Fibroblast of mammary gland (primary cell): ENCODE results near the gene DHX8.
"Not testable (repeated sequence)": the region's sequence is repeated elsewhere in the genome, so short reads cannot be mapped to it uniquely, and the experiment has no call there.

Experiments
- DNase-seq: peaks from one replicate; pipeline ENCODE4 v3.0.0-alpha.2; 2010; ENCODE audit warnings: low read depth
- H3K4me3 ChIP-seq: 2 replicates; pipeline ENCODE4 v1.5.1; 2011; ENCODE audit warnings: low read depth, mild to moderate bottlenecking, low read length, moderate library complexity; ENCODE audit not compliant: control insufficient read depth
- TF ChIP-seq, protein P1 (sequence below): conservative IDR thresholded peaks from 2 replicates; pipeline ENCODE4 v1.5.1; 2011; ENCODE audit warnings: low read depth, low read length, inconsistent platforms; ENCODE audit not compliant: control insufficient read depth, insufficient read depth

DHX8 gene

DNA sequence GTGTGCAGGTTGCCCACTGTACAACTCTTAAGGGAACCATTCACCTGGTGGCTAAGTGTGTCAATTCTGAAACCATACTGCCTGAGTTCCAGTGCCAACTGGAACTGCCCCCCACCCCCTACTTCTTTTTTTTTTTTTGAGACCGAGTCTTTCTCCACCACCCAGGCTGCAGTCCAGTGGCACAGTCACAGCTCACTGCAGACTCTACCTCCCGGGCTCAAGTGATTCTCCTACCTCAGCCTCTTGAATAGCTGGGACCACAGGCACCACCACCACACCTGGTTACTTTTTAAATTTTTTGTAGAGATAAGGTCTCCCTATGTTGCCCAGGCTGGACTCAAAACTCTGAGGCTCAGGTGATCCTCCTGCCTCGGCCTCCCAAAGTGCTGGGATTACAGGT, 40.4 kb upstream of the DHX8 start:
- DNase-seq: no peak
- no peak overlapping the region for H3K4me3 ChIP-seq

GRCh38 chr17:43444223-43445008, 39.4 kb upstream of the DHX8 start:
- no peak overlapping the region for H3K4me3 ChIP-seq
- TF ChIP-seq, protein P1, sequence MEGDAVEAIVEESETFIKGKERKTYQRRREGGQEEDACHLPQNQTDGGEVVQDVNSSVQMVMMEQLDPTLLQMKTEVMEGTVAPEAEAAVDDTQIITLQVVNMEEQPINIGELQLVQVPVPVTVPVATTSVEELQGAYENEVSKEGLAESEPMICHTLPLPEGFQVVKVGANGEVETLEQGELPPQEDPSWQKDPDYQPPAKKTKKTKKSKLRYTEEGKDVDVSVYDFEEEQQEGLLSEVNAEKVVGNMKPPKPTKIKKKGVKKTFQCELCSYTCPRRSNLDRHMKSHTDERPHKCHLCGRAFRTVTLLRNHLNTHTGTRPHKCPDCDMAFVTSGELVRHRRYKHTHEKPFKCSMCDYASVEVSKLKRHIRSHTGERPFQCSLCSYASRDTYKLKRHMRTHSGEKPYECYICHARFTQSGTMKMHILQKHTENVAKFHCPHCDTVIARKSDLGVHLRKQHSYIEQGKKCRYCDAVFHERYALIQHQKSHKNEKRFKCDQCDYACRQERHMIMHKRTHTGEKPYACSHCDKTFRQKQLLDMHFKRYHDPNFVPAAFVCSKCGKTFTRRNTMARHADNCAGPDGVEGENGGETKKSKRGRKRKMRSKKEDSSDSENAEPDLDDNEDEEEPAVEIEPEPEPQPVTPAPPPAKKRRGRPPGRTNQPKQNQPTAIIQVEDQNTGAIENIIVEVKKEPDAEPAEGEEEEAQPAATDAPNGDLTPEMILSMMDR: no peak
- no peak for DNase-seq

More for the DNA sequence above, 40.4 kb upstream of the DHX8 start:
- TF ChIP-seq, protein P1: no peak

DNA sequence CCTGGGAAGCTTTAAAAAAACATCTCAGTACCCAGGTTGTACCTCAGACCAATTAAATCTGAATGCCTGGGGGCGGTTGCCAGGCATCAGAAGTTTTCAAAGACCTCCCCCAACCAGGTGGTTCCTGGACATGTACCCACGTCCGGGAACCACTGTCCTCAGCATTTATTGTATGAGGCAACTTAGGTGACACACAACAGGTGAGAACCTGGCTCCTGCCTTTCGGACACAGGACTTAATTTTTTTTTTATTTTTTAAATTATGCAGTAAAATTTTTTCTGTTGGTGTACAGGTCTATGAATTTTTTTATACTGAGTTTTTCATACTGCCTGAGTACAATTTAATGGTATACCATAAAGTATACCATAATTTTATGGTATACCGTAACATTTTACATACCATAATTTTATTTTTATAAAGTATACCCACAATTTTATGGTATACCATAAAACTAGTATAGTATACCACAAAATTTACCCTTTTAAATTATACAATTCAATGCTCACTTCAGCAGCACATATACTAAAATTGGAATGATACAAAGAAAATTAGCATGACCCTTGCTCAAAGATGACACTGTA, 38.7 kb upstream of the DHX8 start:
- no peak for DNase-seq
- TF ChIP-seq, protein P1: no peak
- no peak overlapping the region for H3K4me3 ChIP-seq

- H3K4me3 ChIP-seq: no peak overlapping the region
- no peak for DNase-seq
- TF ChIP-seq, protein P1: no peak
These were observed 37.0 kb upstream of the DHX8 start for GRCh38 chr17:43446773-43447172.

- H3K4me3 ChIP-seq: no peak overlapping the region
- DNase-seq: no peak
- TF ChIP-seq, protein P1: no peak
These were observed 34.9 kb upstream of the DHX8 start for GRCh38 chr17:43448720-43449469.

- no peak overlapping the region for H3K4me3 ChIP-seq
- no peak for DNase-seq
- TF ChIP-seq, protein P1: no peak
These were observed 34.1 kb upstream of the DHX8 start for GRCh38 chr17:43449470-43450248.

DNA sequence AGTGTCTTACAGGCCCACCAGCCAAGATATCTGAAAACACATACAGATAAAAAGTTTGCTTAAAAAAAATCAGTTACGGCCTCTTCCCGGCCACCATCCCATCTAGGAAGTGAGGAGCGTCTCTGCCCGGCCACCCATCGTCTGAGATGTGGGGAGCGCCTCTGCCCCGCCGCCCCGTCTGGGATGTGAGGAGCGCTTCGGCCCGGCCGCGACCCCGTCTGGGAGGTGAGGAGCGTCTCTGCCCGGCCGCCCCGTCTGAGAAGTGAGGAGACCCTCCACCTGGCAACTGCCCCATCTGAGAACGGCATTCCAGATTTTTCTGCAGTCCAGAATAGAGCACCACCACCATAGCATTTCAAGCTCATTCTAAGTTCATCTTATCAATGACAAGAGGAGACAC, 33.0 kb upstream of the DHX8 start:
- not testable (repeated sequence) for H3K4me3 ChIP-seq, DNase-seq

DNA sequence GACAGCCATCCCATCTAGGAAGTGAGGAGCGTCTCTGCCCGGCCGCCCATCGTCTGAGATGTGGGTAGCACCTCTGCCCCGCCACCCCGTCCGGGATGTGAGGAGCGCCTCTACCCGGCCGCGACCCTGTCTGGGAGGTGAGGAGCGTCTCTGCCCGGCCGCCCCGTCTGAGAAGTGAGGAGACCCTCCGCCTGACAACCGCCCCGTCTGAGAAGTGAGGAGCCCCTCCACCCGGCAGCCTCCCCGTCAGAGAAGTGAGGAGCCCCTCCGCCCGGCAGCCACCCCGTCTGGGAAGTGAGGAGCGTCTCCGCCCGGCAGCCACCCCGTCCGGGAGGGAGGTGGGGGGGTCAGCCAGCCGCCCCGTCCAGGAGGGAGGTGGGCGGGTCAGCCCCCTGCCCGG, 32.0 kb upstream of the DHX8 start:
- DNase-seq, H3K4me3 ChIP-seq: not testable (repeated sequence)
